Peyer's patch (tissue), 4 donors: ENCODE data around the gene SGTB. TPM values are rescaled to one million over a fixed set of nuclear protein-coding genes. Genes with fewer than 3 reads are reported as not detected.
A peak's percentile ranks its signal among the peaks of the same experiment; 100 is the strongest.

Experiments used
- DNase-seq, 3 donors: peaks; one replicate each; pipeline ENCODE4 v3.0.0-alpha.2; 2017 to 2019
- H3K27ac ChIP-seq, 4 donors: fragments of 200-600 bp; sonication (generic); one replicate each; pipeline ENCODE4 v1.5.1; 2016 to 2019
- H3K27me3 ChIP-seq, 2 donors: fragments of 200-600 bp; sonication (generic); one replicate each; pipeline ENCODE4 v1.5.1; 2019
- H3K36me3 ChIP-seq, 3 donors: fragments of 200-600 bp; sonication (generic); one replicate each; pipeline ENCODE4 v1.5.1; 2016 to 2019
- H3K4me1 ChIP-seq, 4 donors: fragments of 200-600 bp; sonication (generic); one replicate each; pipeline ENCODE4 v1.5.1; 2016 to 2019
- H3K4me3 ChIP-seq, 4 donors: fragments of 200-600 bp; sonication (generic); 1 replicate in 3 of 4; 2 replicates in 1 of 4; pipeline ENCODE4 v1.5.1; 2016 to 2019; ENCODE audit warnings: mild to moderate bottlenecking in 1 of 4
- H3K9me3 ChIP-seq, 4 donors: fragments of 200-600 bp; sonication (generic); one replicate each; pipeline ENCODE4 v1.5.1; 2016 to 2019; ENCODE audit warnings: mild to moderate bottlenecking in 1 of 4
- POLR2A ChIP-seq, 2 donors: fragments of 450-650 bp; IDR thresholded peaks; one replicate each; pipeline ENCODE4 v1.5.1; 2017; ENCODE audit warnings: antibody characterized with exemption in 2 of 2, mild to moderate bottlenecking in 2 of 2, moderate library complexity in 2 of 2
- total RNA-seq, 4 donors: library from RNA; depleted of rRNA; stranded (reverse); fragments of >200 nt; gene quantifications; one replicate each; pipeline ENCODE4 v1.1.0, GENCODE V29; 2016
- TF ChIP-seq, protein P1 (sequence below), 6 experiments: fragments of 450-650 bp in 4 of 6; fragments of 200-600 bp in 2 of 6; sonication (generic) in 1 of 6; IDR thresholded peaks; one replicate each; pipeline ENCODE4 v1.5.1; 2017 to 2019; ENCODE audit warnings: antibody characterized with exemption in 6 of 6, mild to moderate bottlenecking in 3 of 6, moderate library complexity in 1 of 6

SGTB gene
- total RNA-seq, 4 donors from 2014 or later, result 1.9 to 16.5 (median 2.1) TPM

DNA sequence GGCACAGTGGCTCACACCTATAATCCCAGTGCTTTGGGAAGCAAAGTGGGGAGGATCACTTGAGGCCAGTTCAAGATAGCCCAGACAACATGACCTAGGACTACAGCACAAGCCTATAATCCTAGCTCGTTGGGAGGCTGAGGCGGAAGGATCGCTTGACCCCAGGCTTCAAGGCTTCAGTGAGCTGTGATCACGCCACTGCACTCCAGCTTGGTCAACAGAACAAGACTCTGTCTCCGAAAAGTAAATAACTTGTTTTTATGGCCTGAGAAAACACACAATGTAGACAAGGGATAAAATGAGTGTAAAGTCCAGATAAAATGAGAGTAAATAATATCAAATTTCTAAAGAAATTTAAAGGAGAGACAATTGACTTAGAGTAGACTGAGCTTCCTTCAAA lies 70.8 kb downstream of the SGTB start:
- Histone ChIP-seq H3K9me3 (no peaks in the 10 kb centered on the region), H3K36me3 (peaks cover 0 to 21% (median 0%) of the 10 kb centered on the region in 3 donors), H3K4me1 (no peaks in the 10 kb centered on the region), H3K27ac (no peak overlapping the region), H3K27me3 (no peaks in the 10 kb centered on the region), H3K4me3 (no peak overlapping the region)
- DNase-seq, result no peak
- no peak for TF ChIP-seq POLR2A (IDR thresholded peaks at IDR 0.05)
- TF ChIP-seq, protein P1, sequence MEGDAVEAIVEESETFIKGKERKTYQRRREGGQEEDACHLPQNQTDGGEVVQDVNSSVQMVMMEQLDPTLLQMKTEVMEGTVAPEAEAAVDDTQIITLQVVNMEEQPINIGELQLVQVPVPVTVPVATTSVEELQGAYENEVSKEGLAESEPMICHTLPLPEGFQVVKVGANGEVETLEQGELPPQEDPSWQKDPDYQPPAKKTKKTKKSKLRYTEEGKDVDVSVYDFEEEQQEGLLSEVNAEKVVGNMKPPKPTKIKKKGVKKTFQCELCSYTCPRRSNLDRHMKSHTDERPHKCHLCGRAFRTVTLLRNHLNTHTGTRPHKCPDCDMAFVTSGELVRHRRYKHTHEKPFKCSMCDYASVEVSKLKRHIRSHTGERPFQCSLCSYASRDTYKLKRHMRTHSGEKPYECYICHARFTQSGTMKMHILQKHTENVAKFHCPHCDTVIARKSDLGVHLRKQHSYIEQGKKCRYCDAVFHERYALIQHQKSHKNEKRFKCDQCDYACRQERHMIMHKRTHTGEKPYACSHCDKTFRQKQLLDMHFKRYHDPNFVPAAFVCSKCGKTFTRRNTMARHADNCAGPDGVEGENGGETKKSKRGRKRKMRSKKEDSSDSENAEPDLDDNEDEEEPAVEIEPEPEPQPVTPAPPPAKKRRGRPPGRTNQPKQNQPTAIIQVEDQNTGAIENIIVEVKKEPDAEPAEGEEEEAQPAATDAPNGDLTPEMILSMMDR (IDR thresholded peaks at IDR 0.05), result no peak

GRCh38 chr5:65647941-65648340 lies 74.0 kb downstream of the SGTB start:
- Histone ChIP-seq H3K9me3 (no peaks in the 10 kb centered on the region), H3K4me1 (no peaks in the 10 kb centered on the region), H3K36me3 (peaks cover 0 to 21% (median 0%) of the 10 kb centered on the region in 3 donors), H3K27me3 (no peaks in the 10 kb centered on the region), H3K4me3 (no peak overlapping the region), H3K27ac (no peak overlapping the region)
- DNase-seq, result no peak
- TF ChIP-seq POLR2A (IDR thresholded peaks at IDR 0.05), result no peak
- TF ChIP-seq, protein P1 (IDR thresholded peaks at IDR 0.05), result no peak

DNA sequence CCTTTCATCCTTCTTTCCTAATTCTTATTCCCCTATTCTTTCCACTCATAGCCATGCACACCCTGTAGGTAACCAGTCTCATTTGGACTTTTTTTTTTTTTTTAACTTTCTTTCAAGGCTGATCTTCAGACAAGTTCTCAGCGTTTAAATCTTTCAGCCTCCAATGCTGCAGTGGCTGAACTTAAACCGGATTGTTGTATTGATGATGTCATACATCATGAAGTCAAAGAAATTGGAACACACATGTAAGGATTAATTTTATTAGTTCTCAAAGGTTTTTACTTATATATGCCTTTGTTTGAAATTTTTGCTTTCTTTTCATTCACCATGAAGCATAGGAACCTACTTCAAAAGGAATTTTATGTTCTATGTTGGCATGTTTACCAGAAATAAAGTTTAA lies 75.0 kb downstream of the SGTB start:
- Histone ChIP-seq H3K27me3 (no peaks in the 10 kb centered on the region), H3K4me3 (no peak overlapping the region), H3K9me3 (no peaks in the 10 kb centered on the region), H3K36me3 (peaks cover 0 to 26% (median 0%) of the 10 kb centered on the region in 3 donors), H3K27ac (no peak overlapping the region), H3K4me1 (no peaks in the 10 kb centered on the region)
- no peak for DNase-seq
- no peak for TF ChIP-seq POLR2A (IDR thresholded peaks at IDR 0.05)
- TF ChIP-seq, protein P1 (IDR thresholded peaks at IDR 0.05), result no peak

DNA sequence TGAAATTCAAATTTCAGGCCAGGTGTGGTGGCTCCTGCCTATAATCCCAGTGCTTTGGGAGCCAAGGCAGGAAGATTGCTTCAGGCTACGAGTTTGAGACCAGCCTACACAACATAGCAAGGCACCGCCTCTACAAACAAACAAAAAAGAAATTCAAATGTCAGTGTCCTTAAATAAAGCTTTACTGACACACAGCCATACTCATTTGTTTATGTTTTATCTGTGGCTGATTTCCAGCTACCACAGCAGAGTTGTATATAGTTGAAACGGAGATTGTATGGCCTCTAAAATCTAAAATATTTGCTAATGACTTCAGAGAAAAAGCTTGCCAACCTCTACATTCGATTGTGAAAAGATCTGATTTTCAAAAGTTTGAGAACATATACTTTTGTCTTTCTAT lies 81.7 kb downstream of the SGTB start:
- peaks cover 0 to 50% (median 4%) of the 10 kb centered on the region in 3 donors for H3K36me3 ChIP-seq
- no peak overlapping the region for H3K4me3 ChIP-seq
- no peaks in the 10 kb centered on the region for H3K9me3 ChIP-seq
- no peak for DNase-seq
- no peaks in the 10 kb centered on the region for H3K27me3 ChIP-seq
- TF ChIP-seq, protein P1 (IDR thresholded peaks at IDR 0.05), result no peak
- TF ChIP-seq POLR2A (IDR thresholded peaks at IDR 0.05), result no peak
- no peak overlapping the region for H3K27ac ChIP-seq
- H3K4me1 ChIP-seq, result no peaks in the 10 kb centered on the region

DNA sequence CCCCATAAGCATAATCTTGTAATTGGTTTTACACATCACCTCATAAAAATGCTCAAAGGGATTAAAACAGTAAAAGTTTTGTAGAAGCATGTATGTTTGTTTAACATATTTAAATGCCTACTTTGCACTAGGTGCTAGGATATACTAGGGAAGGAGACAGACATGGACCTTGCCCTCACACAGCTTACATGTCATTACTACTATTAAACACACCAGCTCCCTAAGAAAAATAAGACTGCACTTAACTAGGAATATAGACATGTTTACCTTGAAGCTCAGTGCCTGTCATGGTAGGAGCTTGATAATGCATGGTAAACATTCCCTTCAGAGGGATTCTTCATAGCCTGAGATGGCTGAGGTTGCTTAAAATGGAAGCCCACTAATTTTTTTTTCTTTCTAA lies 90.9 kb downstream of the SGTB start:
- Histone ChIP-seq H3K36me3 (peaks cover 0 to 17% (median 0%) of the 10 kb centered on the region in 3 donors), H3K27ac (no peak overlapping the region), H3K27me3 (no peaks in the 10 kb centered on the region), H3K4me1 (peaks cover 0 to 8% (median 1%) of the 10 kb centered on the region in 4 donors), H3K9me3 (no peaks in the 10 kb centered on the region), H3K4me3 (no peak overlapping the region)
- no peak for DNase-seq
- TF ChIP-seq POLR2A (IDR thresholded peaks at IDR 0.05), result no peak
- TF ChIP-seq, protein P1 (IDR thresholded peaks at IDR 0.05), result no peak

DNA sequence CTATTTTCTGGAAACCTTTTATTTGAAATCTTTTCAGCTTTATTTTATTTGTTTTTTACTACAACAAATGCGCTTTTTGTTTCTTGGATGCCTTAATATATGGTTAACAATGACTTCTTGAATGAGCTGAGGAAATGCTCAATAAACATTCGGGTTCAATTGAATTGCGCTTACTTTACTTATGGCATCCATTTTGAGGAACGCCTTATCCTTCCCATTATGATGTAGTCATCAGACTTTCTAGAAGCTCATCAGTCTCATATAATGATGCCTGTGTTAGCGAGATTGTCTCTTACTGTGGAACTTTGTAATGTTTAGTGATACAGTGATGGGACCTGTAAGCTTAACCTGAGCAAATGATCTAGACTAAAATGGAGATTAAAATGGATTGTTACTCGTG lies 96.2 kb downstream of the SGTB start:
- no peak for TF ChIP-seq POLR2A (IDR thresholded peaks at IDR 0.05)
- TF ChIP-seq, protein P1 (IDR thresholded peaks at IDR 0.05), result no peak
- H3K27me3 ChIP-seq, result no peaks in the 10 kb centered on the region
- H3K9me3 ChIP-seq, result no peaks in the 10 kb centered on the region
- H3K4me3 ChIP-seq, result peak overlapping the region; percentile 65 to 96 (median 76)
- no peak for DNase-seq
- peaks cover 0 to 11% (median 0%) of the 10 kb centered on the region in 3 donors for H3K36me3 ChIP-seq
- no peak overlapping the region for H3K27ac ChIP-seq
- peaks cover 0 to 32% (median 10%) of the 10 kb centered on the region in 4 donors for H3K4me1 ChIP-seq
